HepG2 (cell line): ENCODE results near the gene TRIM9. TPM values are rescaled to one million over a fixed set of nuclear protein-coding genes. Genes with fewer than 3 reads are reported as not detected.
A peak's percentile ranks its signal among the peaks of the same experiment; 100 is the strongest.

Experiments used
- ATAC-seq: fragments of 200-7000 bp; cut with Tn5 transposase; 3 replicates; pipeline ENCODE4 v1.9.1; 2020; ENCODE audit warnings: mild to moderate bottlenecking, moderate library complexity
- BruUV-seq: library from RNA; stranded (reverse); fragments of 400-500 nt; replicated peaks from 2 replicates; lab custom pipeline; 2021; lab: Mats Ljungman, UMichigan
- CTCF ChIA-PET: fragments of 300-600 bp; formaldehyde crosslinking; extraction: SDS; loops from one replicate; lab custom pipeline; 2021; ENCODE audit warnings: low total read pairs, inconsistent platforms, low intra/inter-chr PET ratio; lab: Yijun Ruan, JAX
- POLR2A ChIA-PET: fragments of 350-600 bp; sonication (Branson Sonifier 250); formaldehyde crosslinking; loops from one replicate; lab custom pipeline; 2020; ENCODE audit warnings: antibody characterized with exemption, inconsistent platforms; lab: Yijun Ruan, JAX
- DNase-seq: peaks from one replicate; pipeline ENCODE4 v3.0.0-alpha.2; 2015; ENCODE audit warnings: low spot score
- FAIRE-seq: peaks from 3 replicates; lab custom pipeline; 2011; peaks lifted over from hg19 to GRCh38; lab: Jason Lieb, UNC
- H2AFZ ChIP-seq: one replicate; pipeline ENCODE4 v1.6.1; 2011; ENCODE audit warnings: low read length, inconsistent platforms
- H3K27ac ChIP-seq: fragments of 300-600 bp; 3 replicates; pipeline ENCODE4 v1.8.0; 2011; ENCODE audit warnings: mixed run types, mild to moderate bottlenecking, mixed read lengths, low read length, inconsistent platforms; ENCODE audit not compliant: insufficient read depth; ENCODE audit errors: extremely low read length
- H3K27me3 ChIP-seq, 2 experiments: fragments of 200-600 bp in 1 of 2; 2 replicates in 1 of 2; 3 replicates in 1 of 2; pipeline versions ENCODE4 v1.6.0 to v1.8.0; 2011; ENCODE audit warnings: low read length in 2 of 2, mild to moderate bottlenecking in 2 of 2, moderate library complexity in 2 of 2, inconsistent platforms in 1 of 2; ENCODE audit not compliant: insufficient read depth in 2 of 2, control insufficient read depth in 1 of 2
- H3K36me3 ChIP-seq, 2 experiments: fragments of 200-600 bp in 1 of 2; replicated peaks in 1 of 2; 2 replicates in 1 of 2; 3 replicates in 1 of 2; pipeline versions ENCODE4 v1.5.1 to v1.8.0; 2011; ENCODE audit warnings: low read length in 2 of 2, inconsistent platforms in 1 of 2; ENCODE audit not compliant: insufficient read depth in 2 of 2, control insufficient read depth in 1 of 2
- H3K4me1 ChIP-seq: 2 replicates; pipeline ENCODE4 v1.5.1; 2012; ENCODE audit warnings: low read length, inconsistent platforms; ENCODE audit not compliant: insufficient read depth
- H3K4me2 ChIP-seq: 2 replicates; pipeline ENCODE4 v1.6.0; 2011; ENCODE audit warnings: low read depth, low read length, inconsistent platforms
- H3K4me3 ChIP-seq, 3 experiments: fragments of 200-600 bp in 1 of 3; sonication (generic), shearing (Covaris generic) in 1 of 3; replicated peaks in 1 of 3; 2 replicates each; pipeline ENCODE4 v1.5.1; 2011 to 2016; ENCODE audit warnings: low read length in 3 of 3, inconsistent platforms in 2 of 3, low read depth in 2 of 3, mild to moderate bottlenecking in 2 of 3, control low read depth in 1 of 3, mixed read lengths in 1 of 3; ENCODE audit not compliant: insufficient read depth in 1 of 3
- H3K79me2 ChIP-seq: one replicate; pipeline ENCODE4 v1.6.1; 2011; ENCODE audit warnings: low read length, inconsistent platforms; ENCODE audit not compliant: insufficient read depth
- H3K9ac ChIP-seq: 2 replicates; pipeline ENCODE4 v1.6.0; 2011; ENCODE audit warnings: mild to moderate bottlenecking, low read depth, low read length, inconsistent platforms; ENCODE audit not compliant: insufficient read depth
- H3K9me3 ChIP-seq: 2 replicates; pipeline ENCODE4 v1.5.1; 2012; ENCODE audit warnings: mild to moderate bottlenecking, low read length
- H4K20me1 ChIP-seq: 2 replicates; pipeline ENCODE4 v1.6.0; 2011; ENCODE audit warnings: inconsistent platforms, mild to moderate bottlenecking, low read length, moderate library complexity; ENCODE audit not compliant: insufficient read depth
- ATAD3A ChIP-seq: sonication (generic); formaldehyde crosslinking; IDR thresholded peaks from 2 replicates; pipeline ENCODE4 v1.4.0; 2020; ENCODE audit warnings: missing genetic modification reagents
- CBX1 ChIP-seq: IDR thresholded peaks from one replicate; pipeline ENCODE4 v1.6.1; 2016; ENCODE audit warnings: antibody characterized with exemption, low read depth
- FOXJ3 ChIP-seq: sonication (generic); formaldehyde crosslinking; IDR thresholded peaks from 2 replicates; pipeline ENCODE4 v1.4.0; 2020; ENCODE audit warnings: missing genetic modification reagents, mild to moderate bottlenecking, borderline replicate concordance
- FOXM1 ChIP-seq: sonication (generic); formaldehyde crosslinking; IDR thresholded peaks from 2 replicates; pipeline ENCODE4 v1.5.0; 2020; ENCODE audit warnings: missing genetic modification reagents
- MXD4 ChIP-seq: IDR thresholded peaks from 2 replicates; pipeline ENCODE4 v1.6.1; 2016; ENCODE audit warnings: mild to moderate bottlenecking, missing biosample characterization, missing genetic modification reagents
- NCOA5 ChIP-seq: sonication (generic); formaldehyde crosslinking; IDR thresholded peaks from 2 replicates; pipeline ENCODE4 v1.4.0; 2020; ENCODE audit warnings: missing genetic modification reagents
- RARA ChIP-seq: IDR thresholded peaks from 2 replicates; pipeline ENCODE4 v1.6.1; 2016; ENCODE audit warnings: missing genetic modification reagents, missing compliant biosample characterization
- ZMYM3 ChIP-seq: sonication (generic); formaldehyde crosslinking; IDR thresholded peaks from 2 replicates; pipeline ENCODE4 v1.5.1; 2020; ENCODE audit warnings: mild to moderate bottlenecking, missing genetic modification reagents
- ZNF232 ChIP-seq: sonication (generic); formaldehyde crosslinking; IDR thresholded peaks from 2 replicates; pipeline ENCODE4 v1.4.0; 2020; ENCODE audit warnings: missing genetic modification reagents, borderline replicate concordance
- ZNF260 ChIP-seq: sonication (generic); formaldehyde crosslinking; IDR thresholded peaks from 2 replicates; pipeline ENCODE4 v1.4.0; 2020; ENCODE audit warnings: missing genetic modification reagents, low read depth, mild to moderate bottlenecking, borderline replicate concordance
- ZNF350 ChIP-seq: sonication (generic); formaldehyde crosslinking; IDR thresholded peaks from 2 replicates; pipeline ENCODE4 v1.4.0; 2020; ENCODE audit warnings: mild to moderate bottlenecking, low read depth, missing genetic modification reagents, borderline replicate concordance
- ZNF547 ChIP-seq: sonication (generic); formaldehyde crosslinking; IDR thresholded peaks from 2 replicates; pipeline ENCODE4 v1.5.1; 2020; ENCODE audit warnings: mild to moderate bottlenecking, missing genetic modification reagents
- ZNF569 ChIP-seq: sonication (generic); formaldehyde crosslinking; IDR thresholded peaks from 2 replicates; pipeline ENCODE4 v1.5.0; 2020; ENCODE audit warnings: mild to moderate bottlenecking, missing genetic modification reagents, moderate library complexity, borderline replicate concordance
- WGBS: methylation state at CpG from one replicate; pipeline ENCODE4 v1.1.6; 2017; ENCODE audit warnings: low lambda C conversion rate; 5-methylcytosine and 5-hydroxymethylcytosine counted together
- in situ Hi-C: cut with HindIII; loops from 2 replicates; pipeline ENCODE4 v1.10.0; 2017; ENCODE audit warnings: low pct_unique_long_range_greater_than_20kb; ENCODE audit not compliant: extremely low pct_ligation_motif_present
- intact Hi-C: fragments of 100-400 bp; cut with micrococcal nuclease; formaldehyde crosslinking; loops from one replicate; pipeline ENCODE4 v1.10.0; 2022; ENCODE audit not compliant: unreplicated experiment
- polyA plus RNA-seq, 8 experiments: library from polyadenylated mRNA; depleted of rRNA in 3 of 8; stranded (reverse) in 7 of 8; unstranded in 1 of 8; fragments of >200 nt; fragmentation: Illumina TruSeq in 4 of 8; extraction: Trizol in 4 of 8; gene quantifications; 2 replicates each; pipeline versions ENCODE4 v1.2.1 to v1.2.3, GENCODE V29; 2011 to 2016; ENCODE audit warnings: low read depth in 4 of 8, missing spikeins in 1 of 8, mixed read lengths in 1 of 8; ENCODE audit not compliant: insufficient read depth in 1 of 8
- total RNA-seq, 5 experiments: library from RNA; depleted of rRNA; stranded (reverse); fragments of >200 nt; fragmentation: Illumina TruSeq; extraction: Trizol; gene quantifications; 2 replicates each; pipeline ENCODE4 v1.2.3, GENCODE V29; 2016; ENCODE audit warnings: low read depth in 1 of 5
- TF ChIP-seq, protein P1 (sequence below): sonication (generic); formaldehyde crosslinking; conservative IDR thresholded peaks from 2 replicates; pipeline ENCODE4 v1.8.1; 2023; ENCODE audit warnings: missing genetic modification reagents
- TF ChIP-seq, protein P2 (sequence below): sonication (generic); formaldehyde crosslinking; IDR thresholded peaks from 2 replicates; pipeline ENCODE4 v1.5.0; 2020; ENCODE audit warnings: mild to moderate bottlenecking, missing genetic modification reagents

Gene TRIM9
- total and polyA plus RNA-seq, 2 of the 13 experiments (the other 11 are each of a cell fraction or from before 2014, with no cell fraction given) = 0.04 to 0.07 TPM

DNA sequence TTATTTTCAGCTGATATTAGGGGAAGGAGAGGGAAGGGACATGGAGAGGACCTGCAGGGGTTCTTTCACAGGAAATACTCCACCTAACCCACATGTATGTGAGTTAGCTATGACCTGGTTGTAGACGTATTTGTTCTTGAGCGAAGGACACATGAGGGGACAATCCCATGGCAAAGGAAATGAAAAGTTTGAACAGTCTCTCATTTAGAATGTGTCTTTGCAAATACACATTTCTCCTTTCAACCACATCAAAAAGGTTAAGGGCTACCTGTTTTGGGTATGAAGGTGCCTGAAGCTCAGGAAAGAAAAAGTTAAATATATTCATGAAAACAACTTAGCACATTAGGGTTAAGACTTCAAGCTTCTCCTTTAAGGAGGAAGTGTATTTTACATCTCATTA lies 158.0 kb downstream of the TRIM9 start:
- no peak for ATAC-seq
- CTCF ChIA-PET = no interaction called here
- Histone ChIP-seq H3K36me3 (peaks cover 10 to 32% of the 10 kb centered on the region in 2 experiments), H3K9ac (no peak overlapping the region), H3K4me3 (no peak overlapping the region), H2AFZ (no peak overlapping the region), H3K4me2 (no peak overlapping the region), H3K9me3 (no peaks in the 10 kb centered on the region), H3K27me3 (no peaks in the 10 kb centered on the region), H4K20me1 (peaks cover 12% of the 10 kb centered on the region; the same call in 1 of the 2 replicates), H3K4me1 (peaks cover 80% of the 10 kb centered on the region), H3K79me2 (peaks cover 28% of the 10 kb centered on the region), H3K27ac (peak overlapping the region; percentile 76)
- in situ Hi-C loops = no loop called here
- BruUV-seq = no TSS peak
- intact Hi-C loops = loop anchor here (5.0 kb wide), 1 partner anchor 105 kb away; the partner anchor contains the start of gene NIN
- TF ChIP-seq, protein P1, sequence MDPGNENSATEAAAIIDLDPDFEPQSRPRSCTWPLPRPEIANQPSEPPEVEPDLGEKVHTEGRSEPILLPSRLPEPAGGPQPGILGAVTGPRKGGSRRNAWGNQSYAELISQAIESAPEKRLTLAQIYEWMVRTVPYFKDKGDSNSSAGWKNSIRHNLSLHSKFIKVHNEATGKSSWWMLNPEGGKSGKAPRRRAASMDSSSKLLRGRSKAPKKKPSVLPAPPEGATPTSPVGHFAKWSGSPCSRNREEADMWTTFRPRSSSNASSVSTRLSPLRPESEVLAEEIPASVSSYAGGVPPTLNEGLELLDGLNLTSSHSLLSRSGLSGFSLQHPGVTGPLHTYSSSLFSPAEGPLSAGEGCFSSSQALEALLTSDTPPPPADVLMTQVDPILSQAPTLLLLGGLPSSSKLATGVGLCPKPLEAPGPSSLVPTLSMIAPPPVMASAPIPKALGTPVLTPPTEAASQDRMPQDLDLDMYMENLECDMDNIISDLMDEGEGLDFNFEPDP = no peak
- TF ChIP-seq ZNF547 (CRISPR knock-in tag) (no peak), RARA (CRISPR knock-in tag) (peak; percentile 20; the same call in 1 of the 2 replicates)
- POLR2A ChIA-PET = interaction anchor here (3.4 kb wide), 1 partner anchor 8 kb away, joined by 44 read pairs; the partner anchor contains the start of gene PYGL
- FAIRE-seq = no peak
- WGBS = 71% methylated on average over 2 of the region's 2 CpGs
- no peak for DNase-seq

DNA sequence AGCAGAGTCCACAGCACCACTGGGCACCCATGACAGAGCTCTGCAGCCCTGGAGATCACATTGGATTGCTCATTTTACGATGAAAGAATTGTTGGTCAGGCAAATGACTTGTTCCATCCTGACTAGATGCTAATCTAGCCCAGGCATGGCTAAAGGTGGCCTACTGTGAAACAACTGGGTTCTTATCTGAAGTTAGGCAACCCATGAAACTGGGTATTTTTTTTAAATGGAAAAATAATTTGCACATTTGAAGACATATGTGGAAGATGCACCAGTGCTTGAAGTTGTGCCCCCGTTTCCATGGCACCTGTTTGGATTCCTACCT lies 158.9 kb downstream of the TRIM9 start:
- H3K79me2 ChIP-seq = peaks cover 20% of the 10 kb centered on the region
- peaks cover 70% of the 10 kb centered on the region for H3K4me1 ChIP-seq
- peak overlapping the region; percentile 65 for H3K4me2 ChIP-seq
- intact Hi-C loops (loop anchor here (5.0 kb wide), 1 partner anchor 104 kb away; the partner anchor contains the start of gene NIN), in situ Hi-C loops (no loop called here)
- WGBS = 20% methylated on average over 1 of the region's 2 CpGs
- DNase-seq (peak; percentile 23), FAIRE-seq (no peak), ATAC-seq (peak; percentile 81)
- ChIA-PET CTCF (no interaction called here), POLR2A (interaction anchor here (0.8 to 3.4 kb wide), 5 partner anchors 9 to 106 kb away, joined by 3 to 44 read pairs (median 5); partner anchors contain the start of gene PYGL)
- H3K27me3 ChIP-seq = no peaks in the 10 kb centered on the region
- H3K9me3 ChIP-seq = no peaks in the 10 kb centered on the region
- H3K4me3 ChIP-seq = peak overlapping the region in 1 of 3 experiments; percentile 15; a peak in 2 of 6 replicates
- H3K27ac ChIP-seq = peak overlapping the region; percentile 76
- H3K36me3 ChIP-seq = peaks cover 15 to 34% of the 10 kb centered on the region in 2 experiments
- peak overlapping the region; percentile 20; the same call in 1 of the 2 replicates for H3K9ac ChIP-seq
- H4K20me1 ChIP-seq = peaks cover 7% of the 10 kb centered on the region; the same call in 1 of the 2 replicates
- BruUV-seq = no TSS peak
- H2AFZ ChIP-seq = no peak overlapping the region
- TF ChIP-seq FOXM1 (CRISPR knock-in tag) = no peak
- TF ChIP-seq ZMYM3 (CRISPR knock-in tag) = 0 out of 2 replicates have a peak, but pooled peaks have one; percentile 3
- no peak for TF ChIP-seq ZNF569 (CRISPR knock-in tag)
- no peak for TF ChIP-seq CBX1
- TF ChIP-seq NCOA5 = no peak
- TF ChIP-seq, protein P2, sequence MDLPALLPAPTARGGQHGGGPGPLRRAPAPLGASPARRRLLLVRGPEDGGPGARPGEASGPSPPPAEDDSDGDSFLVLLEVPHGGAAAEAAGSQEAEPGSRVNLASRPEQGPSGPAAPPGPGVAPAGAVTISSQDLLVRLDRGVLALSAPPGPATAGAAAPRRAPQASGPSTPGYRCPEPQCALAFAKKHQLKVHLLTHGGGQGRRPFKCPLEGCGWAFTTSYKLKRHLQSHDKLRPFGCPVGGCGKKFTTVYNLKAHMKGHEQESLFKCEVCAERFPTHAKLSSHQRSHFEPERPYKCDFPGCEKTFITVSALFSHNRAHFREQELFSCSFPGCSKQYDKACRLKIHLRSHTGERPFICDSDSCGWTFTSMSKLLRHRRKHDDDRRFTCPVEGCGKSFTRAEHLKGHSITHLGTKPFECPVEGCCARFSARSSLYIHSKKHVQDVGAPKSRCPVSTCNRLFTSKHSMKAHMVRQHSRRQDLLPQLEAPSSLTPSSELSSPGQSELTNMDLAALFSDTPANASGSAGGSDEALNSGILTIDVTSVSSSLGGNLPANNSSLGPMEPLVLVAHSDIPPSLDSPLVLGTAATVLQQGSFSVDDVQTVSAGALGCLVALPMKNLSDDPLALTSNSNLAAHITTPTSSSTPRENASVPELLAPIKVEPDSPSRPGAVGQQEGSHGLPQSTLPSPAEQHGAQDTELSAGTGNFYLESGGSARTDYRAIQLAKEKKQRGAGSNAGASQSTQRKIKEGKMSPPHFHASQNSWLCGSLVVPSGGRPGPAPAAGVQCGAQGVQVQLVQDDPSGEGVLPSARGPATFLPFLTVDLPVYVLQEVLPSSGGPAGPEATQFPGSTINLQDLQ (CRISPR knock-in tag) = no peak
- TF ChIP-seq ZNF350 = no peak
- 0 out of 2 replicates have a peak, but pooled peaks have one; percentile 7 for TF ChIP-seq ZNF232 (CRISPR knock-in tag)
- no peak for TF ChIP-seq ATAD3A (CRISPR knock-in tag)
- no peak for TF ChIP-seq FOXJ3
- TF ChIP-seq MXD4 (CRISPR knock-in tag) = no peak
- no peak for TF ChIP-seq ZNF260 (CRISPR knock-in tag)
